ENCODE measurements around the gene AGBL1.

The AGBL1 gene

DNA sequence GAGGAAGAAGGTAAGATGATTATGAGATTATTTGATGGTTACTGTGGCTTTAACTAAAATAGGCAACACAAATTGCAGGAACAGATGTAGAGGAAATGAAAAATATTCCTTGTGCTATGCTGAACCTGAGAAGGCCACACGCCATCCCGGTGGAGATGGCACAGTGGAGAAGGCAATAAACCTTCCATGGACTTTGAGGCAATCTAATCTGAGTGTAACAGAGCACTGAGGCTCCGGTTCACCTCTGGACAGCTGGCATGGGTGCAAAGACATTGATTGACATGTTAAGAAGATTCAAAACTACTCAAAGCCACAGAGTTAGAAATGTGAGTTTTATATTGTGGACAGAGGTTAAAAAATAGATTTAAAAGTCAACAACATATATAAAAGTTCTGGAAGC lies 535.7 kb downstream of the AGBL1 start:
- no peak for DNase-seq
- no peak overlapping the region for H3K4me3 Mint-ChIP-seq
- no peaks in the 10 kb centered on the region for H3K9me3 Mint-ChIP-seq
- peaks cover 2% of the 10 kb centered on the region for H3K36me3 Mint-ChIP-seq (ENCODE audit: low read depth)
- H3K27me3 Mint-ChIP-seq = no peaks in the 10 kb centered on the region
- peaks cover 72% of the 10 kb centered on the region for H3K4me1 Mint-ChIP-seq (ENCODE audit: low read depth)
- peak overlapping the region; percentile 17 for H3K27ac Mint-ChIP-seq

DNA sequence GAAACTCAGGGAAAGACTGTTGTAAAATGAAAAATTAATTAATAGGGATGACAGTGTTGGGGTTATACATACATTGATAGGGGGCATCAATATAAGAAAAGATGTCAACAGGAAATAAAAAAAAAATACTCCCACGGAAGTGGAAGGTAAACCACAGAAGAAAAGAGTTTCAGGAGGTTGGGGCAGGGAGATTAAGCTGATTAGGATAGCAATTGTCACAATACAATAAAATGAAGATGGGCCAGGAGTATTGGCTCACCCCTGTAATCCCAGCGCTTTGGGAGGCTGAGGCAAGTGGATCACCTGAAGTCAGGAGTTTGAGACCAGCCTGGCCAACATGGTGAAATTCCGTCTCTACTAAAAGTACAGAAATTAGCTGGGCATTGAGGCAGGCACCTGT lies 536.1 kb downstream of the AGBL1 start:
- no peaks in the 10 kb centered on the region for H3K27me3 Mint-ChIP-seq
- H3K4me1 Mint-ChIP-seq (ENCODE audit: low read depth) = peaks cover 72% of the 10 kb centered on the region
- H3K27ac Mint-ChIP-seq = no peak overlapping the region
- H3K9me3 Mint-ChIP-seq = no peaks in the 10 kb centered on the region
- H3K4me3 Mint-ChIP-seq = no peak overlapping the region
- DNase-seq = no peak
- peaks cover 2% of the 10 kb centered on the region for H3K36me3 Mint-ChIP-seq (ENCODE audit: low read depth)

DNA sequence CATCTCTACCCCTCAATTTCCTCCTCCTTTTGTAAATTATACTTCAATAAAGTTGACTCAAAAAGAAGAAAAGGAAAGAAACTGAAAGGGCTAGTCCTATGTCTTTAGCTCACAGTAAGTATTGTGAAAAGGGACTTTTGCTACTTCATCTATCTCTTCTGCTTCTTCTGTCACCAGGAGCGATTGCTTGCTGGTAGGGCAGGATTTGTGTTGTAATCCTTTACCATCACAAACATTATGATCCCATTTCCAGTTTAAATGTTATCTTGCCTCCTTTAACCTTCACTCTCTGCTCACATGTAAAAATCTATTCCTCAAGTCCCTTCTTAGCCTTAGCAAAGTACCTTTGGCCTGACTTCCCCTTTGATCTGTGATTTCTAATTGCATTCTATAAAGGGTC lies 537.1 kb downstream of the AGBL1 start:
- peak overlapping the region; percentile 1 for H3K27ac Mint-ChIP-seq
- H3K4me1 Mint-ChIP-seq (ENCODE audit: low read depth) = peaks cover 65% of the 10 kb centered on the region
- H3K27me3 Mint-ChIP-seq = no peaks in the 10 kb centered on the region
- H3K4me3 Mint-ChIP-seq = no peak overlapping the region
- peaks cover 2% of the 10 kb centered on the region for H3K36me3 Mint-ChIP-seq (ENCODE audit: low read depth)
- no peaks in the 10 kb centered on the region for H3K9me3 Mint-ChIP-seq
- no peak for DNase-seq

DNA sequence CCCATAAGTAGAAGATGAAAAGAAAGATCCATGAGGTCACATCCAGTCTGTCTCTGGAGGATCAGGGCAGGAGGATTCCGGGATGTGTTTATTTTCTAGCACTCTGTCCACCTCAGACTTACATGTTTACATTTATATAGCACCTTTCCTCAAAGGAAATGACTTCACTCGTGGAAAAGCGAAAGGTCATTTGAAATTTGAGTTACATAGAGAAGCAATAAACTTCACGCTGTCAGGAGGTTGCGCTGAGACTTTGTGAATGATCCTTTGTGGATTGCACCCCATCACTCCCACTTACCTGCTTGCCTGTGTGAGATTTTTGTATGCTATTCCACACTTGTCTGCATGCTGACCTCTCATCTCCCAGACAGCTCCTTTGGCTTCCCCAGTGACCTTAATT lies 540.5 kb downstream of the AGBL1 start:
- no peaks in the 10 kb centered on the region for H3K9me3 Mint-ChIP-seq
- H3K4me3 Mint-ChIP-seq = no peak overlapping the region
- no peaks in the 10 kb centered on the region for H3K27me3 Mint-ChIP-seq
- DNase-seq = no peak
- peaks cover 52% of the 10 kb centered on the region for H3K4me1 Mint-ChIP-seq (ENCODE audit: low read depth)
- H3K27ac Mint-ChIP-seq = no peak overlapping the region
- peaks cover 2% of the 10 kb centered on the region for H3K36me3 Mint-ChIP-seq (ENCODE audit: low read depth)

DNA sequence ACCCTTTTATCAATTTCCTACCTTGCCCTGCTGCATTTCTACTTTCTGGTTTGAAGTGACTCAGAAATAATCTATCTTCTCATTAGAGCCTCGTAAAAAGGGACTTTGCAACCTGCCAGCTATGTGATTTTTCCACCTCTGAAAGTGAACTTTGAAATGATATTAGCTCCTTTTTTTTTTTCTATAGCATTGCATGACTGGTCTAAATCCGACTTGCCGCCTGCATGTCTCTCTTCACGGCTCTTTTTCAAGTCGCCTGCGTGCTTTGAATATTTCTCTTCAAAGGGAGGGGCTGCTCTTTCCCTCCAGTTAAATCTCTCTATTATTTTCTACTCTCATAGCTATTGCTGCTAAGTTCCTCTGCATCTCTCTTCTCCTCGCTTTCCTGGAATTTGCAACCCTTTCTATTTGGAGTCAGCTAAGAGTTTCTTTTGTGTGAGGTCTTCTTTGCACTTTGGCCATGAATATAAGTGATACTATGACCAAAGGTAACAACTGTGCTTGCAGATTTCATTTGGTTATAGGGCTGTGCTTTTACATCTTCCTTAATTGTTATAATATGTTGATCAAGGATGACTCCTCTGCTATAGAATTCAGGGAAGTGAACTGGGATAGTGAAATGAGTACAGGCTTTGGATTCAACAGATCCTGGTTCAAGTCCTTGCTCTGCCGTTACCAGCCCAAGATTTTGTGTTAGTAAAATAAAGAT lies 541.1 kb downstream of the AGBL1 start:
- H3K4me1 Mint-ChIP-seq (ENCODE audit: low read depth) = peaks cover 52% of the 10 kb centered on the region
- no peaks in the 10 kb centered on the region for H3K36me3 Mint-ChIP-seq (ENCODE audit: low read depth)
- no peak overlapping the region for H3K4me3 Mint-ChIP-seq
- no peaks in the 10 kb centered on the region for H3K27me3 Mint-ChIP-seq
- no peak for DNase-seq
- H3K27ac Mint-ChIP-seq = no peak overlapping the region
- no peaks in the 10 kb centered on the region for H3K9me3 Mint-ChIP-seq

DNA sequence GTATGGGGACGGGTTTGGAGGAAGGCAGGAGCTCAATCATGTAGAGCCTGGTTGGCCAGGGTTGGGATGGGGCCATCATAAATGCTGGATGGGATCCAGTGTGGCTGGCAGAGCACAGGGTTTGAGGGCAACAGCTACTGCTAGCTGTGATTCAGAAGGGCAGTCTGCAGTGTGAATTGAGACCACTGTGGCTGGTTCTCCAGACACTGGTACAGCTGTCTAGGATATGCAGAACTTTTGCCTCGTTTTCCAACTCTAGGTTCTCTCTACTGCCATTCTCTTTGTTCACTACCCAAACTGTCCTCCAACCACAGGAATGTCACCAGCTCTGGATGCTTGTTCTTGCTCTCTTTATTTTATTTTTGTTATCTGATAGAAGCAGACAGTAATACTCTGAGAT lies 543.6 kb downstream of the AGBL1 start:
- DNase-seq = no peak
- no peak overlapping the region for H3K4me3 Mint-ChIP-seq
- no peaks in the 10 kb centered on the region for H3K9me3 Mint-ChIP-seq
- H3K27me3 Mint-ChIP-seq = no peaks in the 10 kb centered on the region
- H3K4me1 Mint-ChIP-seq (ENCODE audit: low read depth) = peaks cover 53% of the 10 kb centered on the region
- H3K27ac Mint-ChIP-seq = no peak overlapping the region
- H3K36me3 Mint-ChIP-seq (ENCODE audit: low read depth) = no peaks in the 10 kb centered on the region

DNA sequence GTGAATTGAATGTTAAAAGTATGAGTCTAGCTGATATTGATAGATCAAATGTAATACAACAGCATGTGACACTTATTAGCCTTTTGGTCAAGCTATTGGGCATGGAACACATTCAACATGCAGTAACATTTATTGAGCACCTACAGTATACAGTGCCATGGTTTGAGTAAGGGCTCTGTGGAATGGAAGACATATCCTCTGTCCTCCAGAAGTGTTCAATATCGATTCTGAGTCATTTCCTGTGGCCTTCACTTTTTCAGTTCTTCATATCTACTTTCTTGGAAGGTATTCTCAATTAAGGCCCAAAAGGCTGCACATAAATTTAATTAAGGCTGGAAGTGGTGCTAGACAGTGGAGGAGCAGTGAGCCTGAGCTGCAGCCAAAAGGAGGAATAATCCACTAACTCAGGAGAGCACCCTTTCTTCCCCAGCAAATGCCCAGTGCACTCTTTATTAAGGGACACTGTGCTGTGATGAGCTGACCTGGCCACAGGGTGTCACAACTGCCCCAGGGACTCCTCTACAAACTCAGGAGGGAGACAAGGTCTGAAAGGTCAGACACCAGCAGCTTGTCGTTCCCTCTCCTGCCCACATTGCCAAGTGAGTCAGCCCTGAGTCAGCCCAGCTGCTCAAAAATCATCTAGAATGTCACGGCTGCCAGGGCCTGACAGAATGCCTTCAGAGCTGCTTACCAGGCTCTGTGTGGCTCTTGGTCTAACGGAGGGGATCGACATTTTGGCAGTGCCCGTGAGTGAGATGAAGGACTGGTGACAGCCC lies 544.8 kb downstream of the AGBL1 start:
- H3K4me3 Mint-ChIP-seq = peak overlapping the region; percentile 40
- no peaks in the 10 kb centered on the region for H3K27me3 Mint-ChIP-seq
- H3K4me1 Mint-ChIP-seq (ENCODE audit: low read depth) = peaks cover 59% of the 10 kb centered on the region
- no peaks in the 10 kb centered on the region for H3K9me3 Mint-ChIP-seq
- H3K27ac Mint-ChIP-seq = peak overlapping the region; percentile 81
- no peaks in the 10 kb centered on the region for H3K36me3 Mint-ChIP-seq (ENCODE audit: low read depth)
- peak; percentile 83 for DNase-seq

DNA sequence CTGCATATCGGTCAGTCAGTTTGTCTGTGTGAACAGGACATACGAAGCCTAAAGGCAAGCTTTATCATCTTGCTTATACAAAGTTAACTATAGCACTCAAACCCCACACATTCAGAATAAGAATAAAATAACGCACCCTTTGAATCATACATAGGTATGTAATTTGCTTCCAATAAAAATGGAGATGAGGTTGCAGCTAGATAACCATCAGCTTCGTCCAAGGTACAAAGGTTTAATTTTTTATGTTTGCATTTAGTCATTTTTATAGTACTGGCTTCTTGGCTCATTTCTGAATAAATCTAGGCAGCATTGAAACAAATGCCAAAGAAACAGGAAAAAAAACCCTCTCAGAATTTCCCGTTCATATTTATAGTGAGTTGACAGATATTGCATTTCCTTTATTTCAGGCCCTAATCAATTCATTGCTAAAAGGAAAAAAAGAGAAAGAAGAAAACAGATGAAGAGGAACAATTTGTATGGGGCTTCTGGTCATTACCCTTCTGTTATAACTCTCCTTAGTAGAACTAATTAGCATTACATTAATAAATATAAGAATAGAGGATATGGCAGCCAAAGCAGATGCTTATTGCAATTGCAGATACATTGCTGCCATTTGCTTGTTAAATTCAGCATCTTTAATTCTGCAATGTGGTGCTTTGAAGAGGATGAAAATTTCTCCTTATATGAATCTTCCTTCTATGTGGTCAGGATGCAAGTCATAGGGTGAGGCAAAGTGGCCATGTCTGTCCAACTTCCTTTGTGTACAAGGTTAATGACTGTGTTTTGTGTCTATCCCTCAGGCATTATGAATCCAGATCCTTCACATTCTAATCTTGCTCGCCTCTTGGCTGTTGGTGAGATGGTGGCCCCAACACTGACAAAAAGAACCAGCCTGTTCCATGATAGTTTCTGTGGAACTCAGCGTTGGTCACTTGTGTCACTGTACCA lies 550.0 kb downstream of the AGBL1 start:
- no peak for DNase-seq
- Mint-ChIP-seq H3K9me3 (no peaks in the 10 kb centered on the region), H3K4me3 (no peak overlapping the region), H3K36me3 (ENCODE audit: low read depth) (no peaks in the 10 kb centered on the region), H3K27me3 (no peaks in the 10 kb centered on the region), H3K4me1 (ENCODE audit: low read depth) (peaks cover 55% of the 10 kb centered on the region), H3K27ac (no peak overlapping the region)

DNA sequence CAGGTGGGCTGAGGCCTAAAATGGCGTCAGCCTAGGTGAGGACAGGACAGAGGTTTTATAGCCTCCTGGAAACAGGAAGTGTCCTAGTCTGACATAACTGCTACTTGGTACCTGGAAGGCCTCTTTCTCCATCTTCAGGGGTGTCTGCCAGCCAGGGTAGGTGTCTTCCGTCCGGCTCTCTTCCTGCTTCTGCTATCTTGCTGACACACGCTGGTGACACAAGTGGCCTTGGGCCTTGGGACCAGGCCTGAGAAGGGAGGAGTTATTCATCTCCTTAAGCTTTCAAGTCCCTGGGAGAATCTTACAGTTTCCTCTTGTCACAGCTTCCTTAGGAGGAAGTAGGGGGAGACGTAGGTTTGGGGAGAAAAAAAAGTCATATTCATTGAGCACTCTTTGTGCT lies 551.3 kb downstream of the AGBL1 start:
- no peaks in the 10 kb centered on the region for H3K27me3 Mint-ChIP-seq
- H3K4me1 Mint-ChIP-seq (ENCODE audit: low read depth) = peaks cover 45% of the 10 kb centered on the region
- no peaks in the 10 kb centered on the region for H3K9me3 Mint-ChIP-seq
- H3K36me3 Mint-ChIP-seq (ENCODE audit: low read depth) = no peaks in the 10 kb centered on the region
- no peak for DNase-seq
- H3K27ac Mint-ChIP-seq = peak overlapping the region; percentile 6
- no peak overlapping the region for H3K4me3 Mint-ChIP-seq

DNA sequence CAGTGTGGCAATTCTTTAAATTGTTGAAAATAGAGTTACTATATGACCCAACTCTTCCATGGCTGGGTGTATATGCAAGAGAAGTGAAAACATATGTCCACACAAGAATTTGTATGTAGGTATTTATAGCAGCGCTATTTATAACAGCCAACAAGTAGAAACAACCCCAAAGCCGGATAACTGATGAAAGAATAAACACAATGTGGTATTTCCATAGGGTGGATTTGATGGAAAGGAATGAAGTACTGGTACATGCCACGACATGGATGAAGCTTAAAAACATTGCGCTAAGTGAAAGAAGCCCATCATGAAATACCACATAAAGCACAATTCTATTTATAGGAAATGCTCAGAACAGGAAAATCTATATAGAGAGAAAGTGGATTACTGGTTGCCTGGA lies 554.5 kb downstream of the AGBL1 start:
- H3K4me3 Mint-ChIP-seq = no peak overlapping the region
- no peak overlapping the region for H3K27ac Mint-ChIP-seq
- no peaks in the 10 kb centered on the region for H3K27me3 Mint-ChIP-seq
- H3K4me1 Mint-ChIP-seq (ENCODE audit: low read depth) = peaks cover 36% of the 10 kb centered on the region
- H3K36me3 Mint-ChIP-seq (ENCODE audit: low read depth) = no peaks in the 10 kb centered on the region
- peaks cover 3% of the 10 kb centered on the region for H3K9me3 Mint-ChIP-seq
- DNase-seq = no peak

DNA sequence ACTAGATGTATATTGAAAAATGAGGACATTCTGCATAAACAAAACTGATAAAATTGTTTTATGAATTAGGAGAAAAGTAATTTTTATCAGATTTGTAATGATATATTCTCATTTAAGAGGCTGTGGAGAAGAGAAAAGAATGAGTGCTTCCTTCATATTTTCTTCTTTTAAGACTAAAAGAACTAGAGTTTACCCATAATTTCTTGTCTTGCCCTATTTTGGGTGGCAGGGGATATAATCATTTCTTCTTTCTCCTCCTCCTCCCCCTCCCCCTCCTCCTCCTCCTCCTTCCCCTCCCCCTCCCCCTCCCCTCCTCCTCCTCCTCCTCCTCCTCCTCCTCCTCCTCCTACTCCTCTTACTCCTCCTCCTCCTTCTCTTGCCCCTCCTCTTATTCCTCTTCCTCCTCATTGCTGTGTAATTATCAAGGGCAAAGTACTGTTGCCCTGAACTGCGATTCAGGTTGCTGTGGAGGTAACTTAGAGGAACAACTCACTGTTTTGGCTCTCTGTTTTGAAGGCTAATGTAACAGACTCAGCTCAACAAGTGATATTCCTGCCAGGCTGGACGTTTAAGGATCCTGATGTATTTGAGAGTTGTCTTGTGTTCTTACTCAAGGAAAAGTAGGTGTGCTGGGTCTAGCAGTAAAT lies 555.4 kb downstream of the AGBL1 start:
- H3K4me3 Mint-ChIP-seq = no peak overlapping the region
- H3K27ac Mint-ChIP-seq = no peak overlapping the region
- peaks cover 28% of the 10 kb centered on the region for H3K4me1 Mint-ChIP-seq (ENCODE audit: low read depth)
- H3K27me3 Mint-ChIP-seq = no peaks in the 10 kb centered on the region
- no peaks in the 10 kb centered on the region for H3K36me3 Mint-ChIP-seq (ENCODE audit: low read depth)
- DNase-seq = no peak
- peaks cover 3% of the 10 kb centered on the region for H3K9me3 Mint-ChIP-seq

DNA sequence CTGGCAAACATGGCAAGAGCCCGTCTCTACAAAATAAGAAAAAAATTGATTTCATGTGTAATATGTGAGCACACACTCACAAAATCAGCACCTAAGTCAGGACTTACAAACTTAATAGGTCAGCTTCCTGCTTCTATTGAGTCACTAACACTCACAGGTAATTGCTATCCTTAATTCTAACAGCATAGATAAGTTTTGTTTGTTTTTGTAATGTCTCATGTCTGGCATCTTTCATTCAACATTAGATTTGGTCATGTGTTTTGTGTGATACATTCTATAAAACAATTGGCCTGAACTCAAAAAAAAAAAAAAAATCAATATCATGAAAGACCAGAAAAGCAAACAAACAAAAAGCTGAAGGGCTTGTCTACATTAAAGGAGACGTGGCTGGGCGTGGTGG lies 564.7 kb downstream of the AGBL1 start:
- Mint-ChIP-seq H3K4me1 (ENCODE audit: low read depth) (peaks cover 19% of the 10 kb centered on the region), H3K27ac (no peak overlapping the region), H3K4me3 (no peak overlapping the region), H3K36me3 (ENCODE audit: low read depth) (no peaks in the 10 kb centered on the region), H3K9me3 (peaks cover 4% of the 10 kb centered on the region), H3K27me3 (no peaks in the 10 kb centered on the region)
- no peak for DNase-seq

DNA sequence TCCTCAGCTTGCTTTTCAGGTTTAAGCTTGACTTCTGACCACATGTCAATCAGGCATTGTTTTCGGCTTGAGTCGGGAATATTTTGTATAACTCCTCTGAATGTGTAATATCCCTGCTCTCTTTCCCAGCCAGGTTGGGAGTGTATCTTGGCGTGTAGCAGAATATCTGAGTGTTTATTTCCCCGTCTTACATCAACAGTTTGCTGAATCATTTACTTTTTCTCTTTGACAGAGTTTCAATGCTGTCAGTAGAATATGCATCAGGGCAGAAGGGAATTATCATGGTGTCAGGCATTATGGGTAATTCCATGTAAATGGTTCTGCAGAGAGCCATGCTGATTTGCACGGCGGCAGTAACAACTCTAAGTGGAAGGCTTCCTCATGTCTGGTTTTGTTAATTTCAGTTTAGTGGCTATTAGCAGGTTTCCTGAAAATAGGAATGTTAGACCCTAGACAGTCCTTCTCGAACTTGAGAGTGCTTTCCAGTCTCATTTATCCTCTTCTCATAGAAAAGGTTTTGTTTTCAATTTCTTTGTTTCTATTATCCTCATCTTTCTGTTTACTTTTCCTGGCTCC lies 566.3 kb downstream of the AGBL1 start:
- no peaks in the 10 kb centered on the region for H3K27me3 Mint-ChIP-seq
- no peak overlapping the region for H3K4me3 Mint-ChIP-seq
- peak overlapping the region; percentile 71 for H3K27ac Mint-ChIP-seq

More for the DNA sequence above, 566.3 kb downstream of the AGBL1 start:
- no peaks in the 10 kb centered on the region for H3K36me3 Mint-ChIP-seq (ENCODE audit: low read depth)
- peaks cover 33% of the 10 kb centered on the region for H3K4me1 Mint-ChIP-seq (ENCODE audit: low read depth)
- no peak for DNase-seq
- peaks cover 8% of the 10 kb centered on the region for H3K9me3 Mint-ChIP-seq

All from activated T-cell treated with anti-CD3 and anti-CD28 coated beads, Interleukin-2, amount 50 U/mL, for 24 hours (primary cell).